Cardiac muscle cell (in vitro differentiated cells and primary cell): ENCODE measurements around the gene ADRM1. TPM values are rescaled to one million over a fixed set of nuclear protein-coding genes. Genes with fewer than 3 reads are reported as not detected.

Source experiments
- DNase-seq, 2 donors: peaks; one replicate each; pipeline versions ENCODE4 v3.0.0 to v3.0.0-alpha.2; 2010 to 2017; ENCODE audit warnings: low read depth in 1 of 2, low spot score in 1 of 2
- H3K27ac ChIP-seq: fragments of 200-600 bp; sonication (generic); 2 replicates; pipeline ENCODE4 v1.5.1; 2016
- H3K27me3 ChIP-seq: fragments of 200-600 bp; sonication (generic); 2 replicates; pipeline ENCODE4 v1.6.0; 2016; ENCODE audit warnings: control low read depth
- H3K36me3 ChIP-seq: fragments of 200-600 bp; sonication (generic); 2 replicates; pipeline ENCODE4 v1.5.1; 2016; ENCODE audit warnings: control low read depth
- H3K4me1 ChIP-seq: fragments of 200-600 bp; sonication (generic); 2 replicates; pipeline ENCODE4 v1.8.1; 2017; ENCODE audit warnings: low read depth, mild to moderate bottlenecking, mixed run types
- H3K4me3 ChIP-seq: fragments of 200-600 bp; sonication (generic); 2 replicates; pipeline ENCODE4 v1.5.1; 2016; ENCODE audit warnings: mild to moderate bottlenecking
- H3K9me3 ChIP-seq: fragments of 200-600 bp; sonication (generic); 2 replicates; pipeline ENCODE4 v1.5.1; 2017; ENCODE audit warnings: low read depth, mild to moderate bottlenecking, control low read depth
- CTCF ChIP-seq: IDR thresholded peaks from 2 replicates; pipeline ENCODE4 v1.5.1; 2012; ENCODE audit warnings: low read depth, mild to moderate bottlenecking, low read length
- polyA plus RNA-seq: library from polyadenylated mRNA; unstranded; fragments of >200 nt; fragmentation: Nextera tagmentation; extraction: Ambion mirVana; gene quantifications from 2 replicates; pipeline ENCODE4 v1.2.1, GENCODE V29; 2016
- total RNA-seq: library from RNA; depleted of rRNA; stranded (reverse); fragments of >200 nt; gene quantifications from 2 replicates; pipeline ENCODE4 v1.2.3, GENCODE V29; 2016

The ADRM1 gene
- total and polyA plus RNA-seq, 2 experiments from 2014 or later, result 128 to 160 TPM

- H3K27ac ChIP-seq, result no peak overlapping the region
- DNase-seq, result no peak
- H3K4me1 ChIP-seq, result peaks cover 2% of the 10 kb centered on the region
- no peaks in the 10 kb centered on the region for H3K9me3 ChIP-seq
- no peak overlapping the region for H3K4me3 ChIP-seq
- peaks cover 26% of the 10 kb centered on the region for H3K36me3 ChIP-seq
- no peaks in the 10 kb centered on the region for H3K27me3 ChIP-seq
- TF ChIP-seq CTCF, result no peak
These were observed 14.2 kb upstream of the ADRM1 start for GRCh38 chr20:62288535-62289105.

- TF ChIP-seq CTCF, result no peak
- Histone ChIP-seq H3K4me1 (no peaks in the 10 kb centered on the region), H3K27me3 (no peaks in the 10 kb centered on the region), H3K4me3 (no peak overlapping the region), H3K9me3 (no peaks in the 10 kb centered on the region), H3K36me3 (peaks cover 25% of the 10 kb centered on the region), H3K27ac (no peak overlapping the region)
- no peak for DNase-seq
These were observed 13.7 kb upstream of the ADRM1 start for GRCh38 chr20:62289131-62289530.

GRCh38 chr20:62289898-62290297 lies 12.9 kb upstream of the ADRM1 start:
- H3K36me3 ChIP-seq, result peaks cover 30% of the 10 kb centered on the region

GRCh38 chr20:62291251-62292066 lies 11.3 kb upstream of the ADRM1 start:
- TF ChIP-seq CTCF, result no peak
- Histone ChIP-seq H3K9me3 (no peaks in the 10 kb centered on the region), H3K4me1 (no peaks in the 10 kb centered on the region), H3K36me3 (peaks cover 36% of the 10 kb centered on the region), H3K4me3 (no peak overlapping the region), H3K27ac (no peak overlapping the region), H3K27me3 (no peaks in the 10 kb centered on the region)
- DNase-seq, result no peak

More at GRCh38 chr20:62289898-62290297, 12.9 kb upstream of the ADRM1 start:
- Histone ChIP-seq H3K4me1 (no peaks in the 10 kb centered on the region), H3K4me3 (no peak overlapping the region), H3K27me3 (no peaks in the 10 kb centered on the region), H3K9me3 (no peaks in the 10 kb centered on the region), H3K27ac (no peak overlapping the region)
- TF ChIP-seq CTCF, result no peak
- no peak for DNase-seq

- Histone ChIP-seq H3K4me3 (no peak overlapping the region), H3K4me1 (no peaks in the 10 kb centered on the region), H3K27ac (no peak overlapping the region), H3K27me3 (no peaks in the 10 kb centered on the region), H3K9me3 (no peaks in the 10 kb centered on the region), H3K36me3 (peaks cover 33% of the 10 kb centered on the region)
- TF ChIP-seq CTCF, result no peak
- DNase-seq, result no peak
These were observed 10.7 kb upstream of the ADRM1 start for GRCh38 chr20:62292108-62292507.
